HG03103 (cell line): ENCODE results near the gene KAT14.
"Not testable (repeated sequence)": the region's sequence is repeated elsewhere in the genome, so short reads cannot be mapped to it uniquely, and the experiment has no call there.

Experiments used
- ATAC-seq: cut with Tn5 transposase; IDR thresholded peaks from one replicate; pipeline ENCODE4 v1.9.1; 2021; ENCODE audit warnings: low read depth; ENCODE audit not compliant: unreplicated experiment

KAT14 gene

DNA sequence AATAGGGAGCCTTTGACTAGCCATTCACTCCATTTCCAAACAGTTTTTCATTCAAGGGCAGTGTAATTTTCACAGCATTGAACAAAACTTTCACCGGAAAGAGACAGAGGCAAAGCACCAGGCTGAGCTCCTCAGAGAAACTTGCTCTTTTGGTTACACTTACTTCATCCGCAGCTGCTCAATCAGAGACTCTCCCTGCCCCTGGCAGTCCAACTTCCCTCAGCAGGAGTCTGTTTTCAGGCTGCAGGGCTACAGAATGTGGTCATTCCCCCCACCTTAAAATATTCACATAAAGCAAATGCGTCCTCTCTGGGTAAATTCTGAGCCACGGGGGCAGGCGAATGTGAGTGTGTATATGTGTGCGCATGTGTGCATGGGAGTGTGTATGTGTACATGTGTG, 80.6 kb downstream of the KAT14 start:
- ATAC-seq, result no peak

DNA sequence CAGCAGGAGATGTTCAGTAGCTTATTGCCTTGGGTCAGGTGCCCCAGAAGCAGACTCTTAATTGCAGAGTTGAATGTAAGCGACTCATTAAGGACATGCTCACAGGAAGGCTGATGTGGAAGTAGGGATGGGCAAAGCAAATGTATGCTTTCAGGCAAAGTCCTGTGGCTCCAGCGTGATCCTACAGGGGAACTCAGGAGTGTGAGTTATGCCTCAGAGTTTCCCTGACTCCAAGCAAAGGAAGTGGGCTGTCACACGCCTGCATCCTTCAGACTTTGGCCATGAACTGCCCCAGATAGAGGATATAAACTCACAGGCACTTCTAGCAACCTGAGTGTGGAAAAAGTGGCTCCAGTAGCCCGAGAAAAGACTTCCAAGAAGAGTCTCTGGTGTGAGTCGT, 85.7 kb downstream of the KAT14 start:
- no peak for ATAC-seq

GRCh38 chr20:18224968-18225568, 87.4 kb downstream of the KAT14 start:
- no peak for ATAC-seq

DNA sequence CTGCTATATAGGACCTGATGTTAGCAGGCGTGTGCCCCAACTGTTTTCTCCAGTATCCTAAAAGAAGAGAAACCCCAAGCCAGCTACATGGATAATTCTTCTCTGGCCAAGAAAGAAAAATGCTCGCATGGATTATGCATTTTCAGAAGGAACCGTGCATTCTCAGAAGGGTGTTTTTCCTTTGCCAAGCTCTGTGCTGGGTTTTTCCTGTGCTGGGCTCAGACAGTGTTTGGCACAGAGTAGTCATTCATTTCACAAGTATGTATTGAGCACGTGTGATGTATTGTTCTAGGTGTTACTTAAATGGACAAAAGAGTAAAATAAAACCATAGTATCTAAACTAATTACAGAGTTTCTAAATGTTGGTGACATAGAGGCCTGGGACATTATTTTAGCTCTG, 88.0 kb downstream of the KAT14 start:
- no peak for ATAC-seq

DNA sequence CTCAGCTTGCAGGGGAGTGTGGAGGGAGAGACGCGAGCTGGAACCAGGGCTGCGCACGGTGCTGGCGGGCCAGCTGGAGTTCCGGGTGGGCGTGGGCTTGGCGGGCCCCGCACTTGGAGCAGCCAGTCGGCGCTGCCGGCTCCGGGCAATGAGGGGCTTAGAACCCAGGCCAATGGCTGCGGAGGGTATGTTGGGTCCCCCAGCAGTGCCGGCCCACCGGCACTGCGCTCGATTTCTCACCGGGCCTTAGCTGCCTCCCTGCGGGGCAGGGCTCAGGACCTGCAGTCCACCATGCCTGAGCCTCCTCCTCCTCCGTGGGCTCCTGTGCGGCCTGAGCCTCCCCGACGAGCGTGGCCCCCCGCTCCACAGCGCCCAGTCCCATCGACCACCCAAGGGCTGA, 89.1 kb downstream of the KAT14 start:
- ATAC-seq, result not testable (repeated sequence)

GRCh38 chr20:18233408-18233943, 95.8 kb downstream of the KAT14 start:
- ATAC-seq, result no peak
